ENCODE results near the gene ANO4.
"Not testable (repeated sequence)": the region's sequence is repeated elsewhere in the genome, so short reads cannot be mapped to it uniquely, and the experiment has no call there.

The ANO4 gene

DNA sequence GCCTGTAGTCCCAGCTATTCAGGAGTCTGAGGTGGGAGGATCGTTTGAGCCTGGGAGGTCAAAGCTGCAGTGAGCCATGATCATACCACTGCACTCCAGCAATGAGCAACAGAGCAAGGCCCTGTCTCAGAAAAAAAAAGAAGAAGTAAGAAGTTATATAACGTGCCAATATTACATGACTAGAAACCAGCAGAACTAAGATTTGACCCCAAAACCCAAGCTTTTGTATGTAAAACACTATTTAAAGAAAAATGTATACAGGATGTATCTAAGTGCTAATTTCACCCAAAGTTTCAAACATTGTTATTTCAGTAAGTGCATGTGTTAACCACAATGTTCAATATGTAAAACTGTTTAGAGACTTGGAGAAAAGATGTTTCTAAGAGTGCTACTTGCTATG lies 320.8 kb downstream of the ANO4 start:
- Mint-ChIP-seq H3K27ac (no peak overlapping the region), H3K4me3 (no peak overlapping the region), H3K36me3 (no peaks in the 10 kb centered on the region), H3K9me3 (no peaks in the 10 kb centered on the region), H3K4me1 (no peaks in the 10 kb centered on the region)
- ATAC-seq (no peak), DNase-seq (ENCODE audit: low spot score in 2 of 2) (no peak)

DNA sequence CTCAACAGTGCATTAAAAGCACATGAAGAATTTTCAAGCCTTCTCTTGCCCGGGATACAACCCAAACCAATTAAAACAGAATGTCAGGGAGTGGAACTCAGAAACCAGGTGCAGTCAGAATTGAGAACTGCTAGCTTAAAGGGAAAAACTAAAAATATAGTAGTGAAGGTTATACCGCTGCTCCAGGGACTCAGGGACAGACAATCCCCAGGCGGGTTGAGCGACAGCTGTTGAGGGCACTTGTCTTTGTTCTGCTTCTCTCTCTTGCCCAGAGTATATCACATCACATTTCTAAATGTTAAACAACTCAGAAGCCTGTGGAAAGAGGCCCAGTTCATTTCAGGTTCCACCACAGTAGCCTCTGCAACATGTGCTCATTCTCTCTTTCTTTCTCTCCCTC lies 322.3 kb downstream of the ANO4 start:
- DNase-seq (ENCODE audit: low spot score in 2 of 2): no peak
- Mint-ChIP-seq H3K27ac (no peak overlapping the region), H3K4me1 (no peaks in the 10 kb centered on the region), H3K36me3 (no peaks in the 10 kb centered on the region), H3K4me3 (no peak overlapping the region), H3K9me3 (no peaks in the 10 kb centered on the region)
- no peak for ATAC-seq

DNA sequence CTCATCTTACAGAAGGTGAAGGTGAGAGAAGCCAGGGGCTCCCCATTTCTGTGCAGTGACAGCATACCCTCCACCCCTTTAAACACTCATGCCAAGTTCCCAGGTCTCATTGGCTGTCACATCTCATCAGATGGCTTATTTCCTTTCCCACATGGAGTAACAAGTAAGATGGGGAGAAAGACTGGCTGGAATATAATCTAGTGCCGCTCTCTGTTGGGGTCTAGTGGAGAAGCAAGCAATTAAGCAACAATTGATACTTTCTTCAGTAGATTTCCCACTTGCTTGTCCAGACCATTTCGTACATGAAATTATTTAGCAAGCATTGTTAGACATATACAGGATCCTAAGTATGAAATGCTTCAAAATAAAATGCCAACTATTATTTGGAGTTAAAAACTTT lies 323.3 kb downstream of the ANO4 start:
- ATAC-seq: no peak
- H3K27ac Mint-ChIP-seq: no peak overlapping the region
- no peaks in the 10 kb centered on the region for H3K4me1 Mint-ChIP-seq

DNA sequence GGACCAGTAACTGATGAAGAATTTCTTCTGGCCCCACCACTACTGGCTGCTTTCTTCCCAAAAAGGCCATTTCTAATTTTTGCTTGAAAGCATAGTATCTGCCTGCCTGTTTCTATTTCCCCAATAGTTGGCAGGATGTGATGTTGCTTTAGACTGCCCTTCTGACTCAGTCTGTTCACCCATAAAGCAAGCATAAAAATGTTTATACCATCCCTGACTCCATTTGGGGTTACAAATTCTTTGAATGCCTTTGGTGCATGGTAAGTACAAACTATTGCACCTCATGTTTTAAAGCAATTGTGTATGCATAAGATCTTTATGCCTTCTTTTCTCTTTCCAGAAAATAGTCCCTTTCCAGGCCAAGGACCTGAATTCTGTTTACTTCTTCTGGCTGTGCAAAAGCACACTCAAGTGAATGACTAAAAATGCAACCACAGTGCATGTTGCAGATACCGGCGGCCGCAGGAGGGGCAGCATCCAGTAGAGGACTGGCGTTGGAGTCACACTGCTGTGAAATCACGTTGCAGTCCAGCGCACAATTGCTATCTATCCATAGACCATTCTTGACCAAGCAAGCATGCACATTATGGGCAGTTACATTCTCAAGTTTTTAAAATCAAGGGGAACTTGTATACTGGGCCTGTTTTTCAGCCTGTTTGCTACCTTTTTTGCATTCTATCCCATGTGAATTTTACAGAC lies 333.1 kb downstream of the ANO4 start:
- Mint-ChIP-seq H3K4me1 (no peaks in the 10 kb centered on the region), H3K36me3 (no peaks in the 10 kb centered on the region), H3K27ac (no peak overlapping the region), H3K4me3 (no peak overlapping the region), H3K9me3 (peaks cover 5% of the 10 kb centered on the region)
- no peak for ATAC-seq
- no peak for DNase-seq (ENCODE audit: low spot score in 2 of 2)

More for the DNA sequence above, 323.3 kb downstream of the ANO4 start:
- H3K9me3 Mint-ChIP-seq: no peaks in the 10 kb centered on the region
- H3K4me3 Mint-ChIP-seq: no peak overlapping the region
- no peaks in the 10 kb centered on the region for H3K36me3 Mint-ChIP-seq
- no peak for DNase-seq (ENCODE audit: low spot score in 2 of 2)

DNA sequence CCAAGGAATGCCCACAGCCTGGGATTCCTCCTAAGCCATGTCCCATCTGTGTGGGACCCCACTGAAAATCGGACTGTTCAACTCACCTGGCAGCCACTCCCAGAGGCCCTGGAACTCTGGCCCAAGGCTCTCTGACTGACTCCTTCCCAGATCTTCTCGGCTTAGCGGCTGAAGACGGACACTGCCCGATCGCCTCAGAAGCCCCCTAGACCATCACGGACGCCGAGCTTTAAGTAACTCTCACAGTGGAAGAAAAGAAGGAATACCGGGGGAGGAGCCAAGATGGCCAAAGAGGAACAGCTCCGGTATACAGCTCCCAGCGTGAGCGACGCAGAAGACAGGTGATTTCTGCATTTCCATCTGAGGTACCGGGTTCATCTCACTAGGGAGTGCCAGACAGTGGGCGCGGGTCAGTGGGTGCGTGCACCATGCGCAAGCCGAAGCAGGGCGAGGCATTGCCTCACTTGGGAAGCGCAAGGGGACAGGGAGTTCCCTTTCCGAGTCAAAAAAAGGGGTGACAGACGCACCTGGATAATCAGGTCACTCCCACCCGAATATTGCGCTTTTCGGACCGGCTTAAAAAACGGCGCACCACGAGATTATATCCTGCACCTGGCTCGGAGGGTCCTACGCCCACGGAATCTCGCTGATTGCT lies 351.3 kb downstream of the ANO4 start:
- ATAC-seq; H3K9me3 Mint-ChIP-seq; DNase-seq (ENCODE audit: low spot score in 2 of 2); H3K4me1 Mint-ChIP-seq; H3K27ac Mint-ChIP-seq; H3K36me3 Mint-ChIP-seq; H3K4me3 Mint-ChIP-seq: not testable (repeated sequence)

DNA sequence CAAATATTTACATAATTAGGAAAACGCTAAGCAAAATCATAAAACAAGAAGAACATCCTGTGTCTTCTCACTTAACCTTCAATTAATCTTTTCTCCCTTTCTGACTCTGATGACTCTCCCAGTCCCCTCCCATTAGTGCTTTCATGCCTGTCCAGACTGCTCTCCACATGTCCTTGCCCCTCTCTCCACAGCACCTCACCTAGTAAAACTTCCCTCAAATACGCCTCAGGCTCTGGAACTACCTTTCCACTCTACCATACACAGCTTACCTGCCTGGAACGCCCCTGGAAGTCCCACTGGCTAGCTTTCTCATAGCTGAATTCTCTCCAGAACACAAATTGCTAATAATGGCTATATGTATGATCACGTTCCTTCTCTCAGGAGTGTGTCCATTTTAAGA lies 370.7 kb downstream of the ANO4 start:
- no peak overlapping the region for H3K27ac Mint-ChIP-seq
- no peaks in the 10 kb centered on the region for H3K36me3 Mint-ChIP-seq
- H3K4me1 Mint-ChIP-seq: no peaks in the 10 kb centered on the region
- no peak overlapping the region for H3K4me3 Mint-ChIP-seq
- DNase-seq (ENCODE audit: low spot score in 2 of 2): no peak
- peak; percentile 46 for ATAC-seq
- H3K9me3 Mint-ChIP-seq: peaks cover 4% of the 10 kb centered on the region

DNA sequence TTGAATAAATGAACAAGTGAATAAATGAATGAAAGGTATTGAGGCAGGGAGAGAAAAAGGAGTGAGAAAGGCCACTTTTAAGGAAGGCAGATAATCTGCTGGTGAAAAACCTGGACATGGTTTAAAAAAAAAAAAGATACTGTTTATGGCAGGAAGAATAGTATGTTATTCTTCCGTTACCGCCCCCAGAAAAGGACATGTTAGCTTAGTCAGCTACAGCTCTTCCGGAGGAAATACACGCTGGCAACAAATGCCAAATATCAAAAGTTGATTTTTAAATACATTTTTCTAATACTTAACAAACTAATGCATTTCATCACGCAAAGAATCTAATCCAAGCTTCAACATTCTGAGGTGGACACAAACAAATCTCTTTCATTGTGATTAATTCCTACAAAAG lies 372.3 kb downstream of the ANO4 start:
- Mint-ChIP-seq H3K36me3 (no peaks in the 10 kb centered on the region), H3K4me3 (no peak overlapping the region), H3K27ac (no peak overlapping the region), H3K4me1 (no peaks in the 10 kb centered on the region), H3K9me3 (peaks cover 6% of the 10 kb centered on the region)
- ATAC-seq (no peak), DNase-seq (ENCODE audit: low spot score in 2 of 2) (no peak)

DNA sequence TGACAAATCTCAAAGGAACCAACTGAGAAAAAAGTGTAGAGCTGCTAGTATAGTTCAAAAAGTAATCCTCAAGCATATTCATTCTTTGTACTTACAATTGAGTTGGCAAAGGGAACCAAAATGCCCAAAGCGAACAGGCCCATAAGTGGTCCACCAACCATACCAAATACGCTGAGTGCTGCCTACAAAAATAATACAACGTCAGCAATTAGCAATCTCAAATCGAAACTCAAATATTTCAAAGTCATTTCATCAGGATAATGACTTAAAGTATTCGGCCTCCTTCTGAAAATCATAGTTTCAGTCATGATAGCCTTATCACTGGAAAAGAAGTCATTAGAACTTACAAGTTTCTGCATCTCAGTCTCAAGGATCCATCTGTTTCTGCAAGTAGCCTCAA lies 373.4 kb downstream of the ANO4 start:
- no peaks in the 10 kb centered on the region for H3K36me3 Mint-ChIP-seq
- H3K27ac Mint-ChIP-seq: no peak overlapping the region
- no peaks in the 10 kb centered on the region for H3K4me1 Mint-ChIP-seq
- no peak overlapping the region for H3K4me3 Mint-ChIP-seq
- peaks cover 6% of the 10 kb centered on the region for H3K9me3 Mint-ChIP-seq
- DNase-seq (ENCODE audit: low spot score in 2 of 2) (no peak), ATAC-seq (no peak)

DNA sequence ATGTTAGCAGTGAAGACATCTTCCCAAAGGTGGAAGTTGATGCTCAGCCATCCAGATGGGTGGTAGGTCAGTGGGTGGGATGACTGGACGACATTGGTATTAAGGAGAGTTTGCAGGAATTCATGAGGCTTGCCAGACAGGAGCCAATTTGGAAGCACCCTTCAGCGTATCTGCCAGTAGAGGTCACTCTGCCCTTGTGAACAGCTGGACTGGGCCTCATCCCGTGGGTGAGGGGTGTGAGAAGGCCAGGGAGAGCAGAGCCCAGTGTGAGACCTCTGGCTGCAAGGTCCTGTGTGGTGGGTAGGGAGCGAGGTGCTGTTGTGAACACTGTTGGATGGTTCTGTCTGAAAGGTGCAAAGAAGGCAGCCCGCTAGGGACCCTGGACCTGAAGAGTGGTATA lies 377.7 kb downstream of the ANO4 start:
- Mint-ChIP-seq H3K9me3 (peaks cover 7% of the 10 kb centered on the region), H3K4me1 (no peaks in the 10 kb centered on the region), H3K27ac (no peak overlapping the region), H3K36me3 (no peaks in the 10 kb centered on the region), H3K4me3 (no peak overlapping the region)
- ATAC-seq: no peak
- no peak for DNase-seq (ENCODE audit: low spot score in 2 of 2)

DNA sequence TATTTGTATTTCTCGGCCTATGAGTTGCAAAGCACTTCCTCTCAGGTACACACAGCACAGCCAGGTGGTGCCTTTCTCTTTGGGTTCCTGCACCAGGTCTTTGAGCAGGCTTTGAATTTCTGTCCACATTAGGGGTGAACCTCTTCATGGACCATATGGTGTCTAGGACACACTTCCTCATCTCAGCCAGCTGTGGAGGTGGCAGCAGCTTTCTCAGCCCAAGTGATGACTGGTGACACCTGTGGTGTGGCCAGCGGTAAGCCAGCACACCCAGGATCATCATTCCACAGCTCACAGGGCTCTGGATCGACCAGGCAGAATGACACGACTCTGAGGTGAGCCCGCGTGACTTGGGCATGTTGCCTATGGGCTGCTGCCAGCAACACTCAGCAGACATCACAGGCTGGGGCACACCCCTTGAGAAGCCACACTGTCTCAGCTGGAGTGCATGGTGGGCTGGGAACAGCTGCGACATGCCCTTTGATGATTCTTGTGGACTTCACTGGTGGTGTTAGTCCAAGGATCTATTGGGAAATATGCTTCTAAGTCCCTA lies 378.7 kb downstream of the ANO4 start:
- Mint-ChIP-seq H3K9me3 (peaks cover 7% of the 10 kb centered on the region), H3K4me3 (no peak overlapping the region), H3K36me3 (no peaks in the 10 kb centered on the region), H3K27ac (no peak overlapping the region), H3K4me1 (no peaks in the 10 kb centered on the region)
- ATAC-seq (peak; percentile 24), DNase-seq (ENCODE audit: low spot score in 2 of 2) (no peak)

DNA sequence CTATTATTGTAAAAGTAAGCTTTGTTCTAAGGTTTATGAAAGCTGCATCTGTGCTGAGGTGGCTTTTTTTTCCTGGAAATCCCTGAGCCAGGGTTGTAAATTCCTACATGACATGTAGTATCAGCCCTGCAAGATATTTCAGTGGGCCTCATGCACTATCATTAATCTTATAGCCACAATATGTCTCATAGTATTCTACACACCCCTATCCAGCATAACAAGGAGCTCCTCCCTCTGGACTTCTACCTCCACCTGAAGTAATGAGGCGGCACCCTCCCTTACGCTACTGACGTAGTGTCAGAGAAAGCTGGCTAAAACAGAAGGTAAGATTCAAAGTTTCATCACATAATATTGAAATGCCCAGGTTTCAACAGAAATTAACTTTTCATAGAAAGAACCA lies 380.0 kb downstream of the ANO4 start:
- no peak overlapping the region for H3K27ac Mint-ChIP-seq
- no peaks in the 10 kb centered on the region for H3K4me1 Mint-ChIP-seq
- no peak overlapping the region for H3K4me3 Mint-ChIP-seq
- H3K36me3 Mint-ChIP-seq: no peaks in the 10 kb centered on the region
- DNase-seq (ENCODE audit: low spot score in 2 of 2) (no peak), ATAC-seq (no peak)
- H3K9me3 Mint-ChIP-seq: peaks cover 7% of the 10 kb centered on the region
